Measurements from ENCODE around the gene PRR23E. TPM values are rescaled to one million over a fixed set of nuclear protein-coding genes. Genes with fewer than 3 reads are reported as not detected.

The PRR23E gene
- total RNA-seq, 1 donor from 2014 or later, result not detected

DNA sequence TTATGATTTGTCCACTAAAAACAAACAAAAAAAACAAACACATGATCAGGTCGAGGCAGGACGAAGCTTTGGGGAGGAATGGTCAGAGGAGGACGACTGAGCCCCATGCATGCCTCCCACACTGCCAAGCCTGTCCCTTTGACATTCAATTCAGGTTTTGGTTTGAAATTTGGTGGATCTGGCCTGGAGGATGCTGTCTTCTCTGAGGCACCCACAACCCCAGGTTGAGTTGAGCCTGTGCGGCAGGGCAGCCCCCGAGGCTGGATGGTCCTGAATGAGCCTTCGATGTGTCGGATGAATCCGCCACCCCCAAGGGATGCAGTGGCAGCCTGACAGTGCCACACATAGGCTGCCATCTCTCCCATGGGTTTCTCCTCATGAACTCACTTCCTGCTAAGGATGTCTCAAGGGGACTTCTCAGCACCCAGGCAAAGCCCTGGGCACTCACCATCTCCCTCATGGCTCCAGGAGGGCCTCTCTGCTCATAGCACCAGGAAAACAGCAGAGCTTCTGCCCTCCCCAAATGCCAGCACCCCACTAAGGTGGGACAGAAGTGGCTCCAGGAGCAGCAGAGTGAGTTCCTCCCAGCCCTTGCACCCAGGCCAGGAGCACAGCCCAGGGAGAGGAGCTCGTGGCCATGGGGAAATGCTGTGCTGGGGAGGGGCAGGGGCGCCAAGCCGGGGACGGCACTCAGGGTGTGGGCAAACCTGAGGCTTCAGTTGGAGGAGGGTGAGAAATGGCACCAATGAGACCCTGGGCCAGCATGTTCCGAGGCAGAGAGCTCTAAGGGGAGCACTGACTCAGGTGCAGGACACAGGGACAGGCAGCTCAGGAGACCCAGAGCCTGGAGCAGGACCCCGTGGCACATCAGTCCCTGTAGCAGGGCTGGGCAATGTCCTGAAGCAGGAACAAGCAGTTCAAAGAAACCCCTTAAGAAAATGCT, 18.5 kb downstream of the PRR23E start:
- H3K4me3 Mint-ChIP-seq (ENCODE audit: unreplicated experiment), result no peak overlapping the region
- H3K4me1 Mint-ChIP-seq (ENCODE audit: unreplicated experiment), result no peaks in the 10 kb centered on the region
- peak; percentile 75 for DNase-seq (ENCODE audit: extremely low spot score, unreplicated experiment)
- H3K36me3 Mint-ChIP-seq (ENCODE audit: unreplicated experiment), result no peaks in the 10 kb centered on the region
- H3K27me3 Mint-ChIP-seq (ENCODE audit: unreplicated experiment), result peaks cover 13% of the 10 kb centered on the region
- no peaks in the 10 kb centered on the region for H3K9me3 Mint-ChIP-seq (ENCODE audit: unreplicated experiment)
- H3K27ac Mint-ChIP-seq (ENCODE audit: unreplicated experiment), result no peak overlapping the region
- TF ChIP-seq, protein P1, sequence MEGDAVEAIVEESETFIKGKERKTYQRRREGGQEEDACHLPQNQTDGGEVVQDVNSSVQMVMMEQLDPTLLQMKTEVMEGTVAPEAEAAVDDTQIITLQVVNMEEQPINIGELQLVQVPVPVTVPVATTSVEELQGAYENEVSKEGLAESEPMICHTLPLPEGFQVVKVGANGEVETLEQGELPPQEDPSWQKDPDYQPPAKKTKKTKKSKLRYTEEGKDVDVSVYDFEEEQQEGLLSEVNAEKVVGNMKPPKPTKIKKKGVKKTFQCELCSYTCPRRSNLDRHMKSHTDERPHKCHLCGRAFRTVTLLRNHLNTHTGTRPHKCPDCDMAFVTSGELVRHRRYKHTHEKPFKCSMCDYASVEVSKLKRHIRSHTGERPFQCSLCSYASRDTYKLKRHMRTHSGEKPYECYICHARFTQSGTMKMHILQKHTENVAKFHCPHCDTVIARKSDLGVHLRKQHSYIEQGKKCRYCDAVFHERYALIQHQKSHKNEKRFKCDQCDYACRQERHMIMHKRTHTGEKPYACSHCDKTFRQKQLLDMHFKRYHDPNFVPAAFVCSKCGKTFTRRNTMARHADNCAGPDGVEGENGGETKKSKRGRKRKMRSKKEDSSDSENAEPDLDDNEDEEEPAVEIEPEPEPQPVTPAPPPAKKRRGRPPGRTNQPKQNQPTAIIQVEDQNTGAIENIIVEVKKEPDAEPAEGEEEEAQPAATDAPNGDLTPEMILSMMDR (IDR thresholded peaks at IDR 0.05), result no peak

DNA sequence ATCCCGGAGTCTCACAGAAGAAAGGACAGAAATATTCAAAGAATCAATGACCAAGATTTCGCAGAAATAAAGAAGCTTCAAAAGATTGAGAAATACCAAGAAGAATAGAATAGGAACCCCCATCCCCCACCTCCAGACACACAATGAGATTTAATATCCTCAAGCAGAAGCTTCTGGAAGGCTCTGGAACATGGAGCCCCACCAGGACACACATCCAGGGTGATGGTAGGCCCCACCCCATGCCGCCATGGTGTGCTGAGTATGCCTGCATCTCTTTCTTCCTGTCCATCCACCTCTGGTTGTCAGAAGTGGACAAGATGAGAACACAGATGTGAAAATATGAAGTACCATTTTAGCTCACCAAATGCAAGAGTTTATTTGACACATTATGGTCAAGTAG, 19.3 kb downstream of the PRR23E start:
- Mint-ChIP-seq H3K27me3 (ENCODE audit: unreplicated experiment) (peaks cover 13% of the 10 kb centered on the region), H3K9me3 (ENCODE audit: unreplicated experiment) (no peaks in the 10 kb centered on the region), H3K27ac (ENCODE audit: unreplicated experiment) (no peak overlapping the region), H3K4me1 (ENCODE audit: unreplicated experiment) (no peaks in the 10 kb centered on the region), H3K36me3 (ENCODE audit: unreplicated experiment) (no peaks in the 10 kb centered on the region), H3K4me3 (ENCODE audit: unreplicated experiment) (no peak overlapping the region)
- TF ChIP-seq, protein P1 (IDR thresholded peaks at IDR 0.05), result no peak
- DNase-seq (ENCODE audit: extremely low spot score, unreplicated experiment), result peak; percentile 46

DNA sequence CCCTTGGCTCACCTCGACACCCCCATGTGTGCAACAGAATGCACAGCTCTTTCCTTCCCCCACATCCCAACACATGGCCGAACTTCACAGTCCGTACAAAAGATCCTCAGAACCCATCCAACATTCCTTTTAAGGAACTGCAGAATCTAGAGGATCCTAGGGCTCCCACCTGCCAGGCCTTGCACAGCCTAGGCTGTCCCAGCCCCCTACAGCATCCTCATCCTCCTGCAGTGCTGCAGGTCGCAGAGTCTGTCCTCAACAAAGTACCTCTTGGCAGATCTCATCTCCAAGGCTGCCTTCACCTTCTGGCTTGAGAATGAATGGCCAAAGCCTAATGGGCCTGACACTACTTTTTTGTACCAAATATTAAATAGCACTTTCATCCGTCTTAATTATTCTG, 19.8 kb downstream of the PRR23E start:
- H3K4me1 Mint-ChIP-seq (ENCODE audit: unreplicated experiment), result no peaks in the 10 kb centered on the region
- H3K27ac Mint-ChIP-seq (ENCODE audit: unreplicated experiment), result no peak overlapping the region
- no peak overlapping the region for H3K4me3 Mint-ChIP-seq (ENCODE audit: unreplicated experiment)

DNA sequence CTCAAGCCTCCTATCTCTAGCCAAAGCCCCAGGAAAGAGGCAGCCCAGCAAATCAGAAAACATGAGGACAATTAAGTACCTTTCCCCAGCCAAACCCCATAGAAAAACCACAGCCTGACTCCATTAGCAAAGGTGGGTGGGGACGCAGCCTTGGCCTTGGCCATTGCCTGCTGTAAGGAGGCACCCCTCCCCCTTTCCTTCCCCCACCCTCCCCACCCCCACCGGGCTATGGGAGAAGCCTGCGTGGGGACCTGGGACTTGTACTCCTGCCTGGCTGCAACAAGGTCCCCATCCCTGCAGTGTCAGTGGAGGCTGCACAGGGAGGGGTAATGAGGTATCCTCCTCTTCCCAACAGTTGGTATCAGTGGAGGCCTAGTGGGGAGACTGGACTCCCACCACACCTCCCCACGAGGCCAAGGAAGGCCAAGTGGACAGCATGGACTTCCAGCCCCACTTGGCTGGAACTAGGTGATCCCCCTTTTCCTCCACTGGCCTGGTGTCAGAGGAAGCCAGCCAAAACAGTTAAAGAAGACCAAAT, 20.5 kb downstream of the PRR23E start:
- TF ChIP-seq, protein P1 (IDR thresholded peaks at IDR 0.05), result no peak
- DNase-seq (ENCODE audit: extremely low spot score, unreplicated experiment), result peak; percentile 60
- no peaks in the 10 kb centered on the region for H3K9me3 Mint-ChIP-seq (ENCODE audit: unreplicated experiment)
- H3K4me1 Mint-ChIP-seq (ENCODE audit: unreplicated experiment), result no peaks in the 10 kb centered on the region
- no peak overlapping the region for H3K27ac Mint-ChIP-seq (ENCODE audit: unreplicated experiment)
- no peaks in the 10 kb centered on the region for H3K36me3 Mint-ChIP-seq (ENCODE audit: unreplicated experiment)
- H3K27me3 Mint-ChIP-seq (ENCODE audit: unreplicated experiment), result peaks cover 13% of the 10 kb centered on the region
- no peak overlapping the region for H3K4me3 Mint-ChIP-seq (ENCODE audit: unreplicated experiment)

More for the DNA sequence above, 19.8 kb downstream of the PRR23E start:
- Mint-ChIP-seq H3K36me3 (ENCODE audit: unreplicated experiment) (no peaks in the 10 kb centered on the region), H3K9me3 (ENCODE audit: unreplicated experiment) (no peaks in the 10 kb centered on the region), H3K27me3 (ENCODE audit: unreplicated experiment) (peaks cover 13% of the 10 kb centered on the region)
- peak; percentile 64 for DNase-seq (ENCODE audit: extremely low spot score, unreplicated experiment)
- TF ChIP-seq, protein P1 (IDR thresholded peaks at IDR 0.05), result no peak

DNA sequence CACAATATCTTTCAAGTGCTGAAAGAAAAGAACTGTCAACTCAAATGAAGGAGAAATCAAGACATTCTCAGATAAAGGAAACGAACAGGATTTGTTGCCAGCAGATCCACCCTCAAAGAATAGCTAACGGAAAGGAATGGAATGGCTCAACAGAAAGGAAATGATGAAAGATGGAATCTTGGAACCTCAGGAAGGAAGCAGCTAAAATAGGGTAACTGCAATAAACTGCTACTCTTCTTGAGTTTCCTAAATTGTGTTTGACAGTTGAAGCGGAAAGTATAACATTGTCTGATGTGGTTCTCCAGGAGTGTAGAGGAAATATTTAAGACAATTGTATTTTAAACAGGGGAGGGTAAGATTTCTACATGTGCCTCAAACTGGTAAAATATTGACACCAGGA, 22.0 kb downstream of the PRR23E start:
- no peaks in the 10 kb centered on the region for H3K4me1 Mint-ChIP-seq (ENCODE audit: unreplicated experiment)
- H3K27ac Mint-ChIP-seq (ENCODE audit: unreplicated experiment), result no peak overlapping the region
- no peaks in the 10 kb centered on the region for H3K36me3 Mint-ChIP-seq (ENCODE audit: unreplicated experiment)
- H3K27me3 Mint-ChIP-seq (ENCODE audit: unreplicated experiment), result peaks cover 13% of the 10 kb centered on the region
- H3K9me3 Mint-ChIP-seq (ENCODE audit: unreplicated experiment), result no peaks in the 10 kb centered on the region
- no peak for DNase-seq (ENCODE audit: extremely low spot score, unreplicated experiment)
- TF ChIP-seq, protein P1 (IDR thresholded peaks at IDR 0.05), result no peak
- no peak overlapping the region for H3K4me3 Mint-ChIP-seq (ENCODE audit: unreplicated experiment)

Measured in osteocyte (in vitro differentiated cells).